ENCODE measurements around the gene SUPT5H.

Gene SUPT5H

DNA sequence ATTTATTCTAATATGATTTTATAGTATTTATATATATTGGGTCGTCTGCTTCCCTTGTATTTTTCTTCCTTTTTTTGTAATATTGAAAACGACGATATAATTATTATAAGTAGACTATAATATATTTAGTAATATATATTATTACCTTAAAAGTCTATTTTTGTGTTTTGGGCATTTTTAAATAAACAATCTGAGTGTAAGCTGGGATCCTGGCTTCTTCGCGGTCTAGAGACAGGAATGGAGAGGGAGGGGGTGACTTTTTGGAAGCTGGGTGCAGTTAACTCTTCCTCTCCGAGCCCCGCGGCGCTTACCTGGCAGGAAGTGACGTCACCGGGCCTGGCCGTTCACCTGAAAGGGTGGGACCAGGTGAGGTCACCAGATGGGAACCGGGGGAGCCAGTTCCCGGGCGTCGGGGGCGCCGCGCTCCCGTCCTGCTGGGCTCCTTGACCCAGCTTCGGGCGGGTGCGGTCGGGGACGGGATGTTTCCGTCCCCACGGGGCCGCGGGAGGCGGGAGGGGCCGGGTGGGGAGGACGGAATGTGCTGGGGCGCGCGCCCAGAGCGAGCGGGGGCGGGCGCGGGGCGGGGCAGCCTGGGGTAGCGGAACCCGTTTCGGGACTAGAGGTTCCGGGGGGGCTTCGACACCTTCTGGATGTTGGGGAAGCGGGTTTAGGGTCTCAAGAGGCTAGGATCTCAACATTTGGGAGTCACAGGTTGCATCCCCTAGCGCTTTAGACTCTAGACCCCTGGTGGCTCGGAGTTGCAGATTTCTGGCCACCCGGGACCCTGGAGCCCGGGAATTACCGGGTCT, 36.0 kb upstream of the SUPT5H start:
- peak; percentile 84 to 89 for DNase-seq

DNA sequence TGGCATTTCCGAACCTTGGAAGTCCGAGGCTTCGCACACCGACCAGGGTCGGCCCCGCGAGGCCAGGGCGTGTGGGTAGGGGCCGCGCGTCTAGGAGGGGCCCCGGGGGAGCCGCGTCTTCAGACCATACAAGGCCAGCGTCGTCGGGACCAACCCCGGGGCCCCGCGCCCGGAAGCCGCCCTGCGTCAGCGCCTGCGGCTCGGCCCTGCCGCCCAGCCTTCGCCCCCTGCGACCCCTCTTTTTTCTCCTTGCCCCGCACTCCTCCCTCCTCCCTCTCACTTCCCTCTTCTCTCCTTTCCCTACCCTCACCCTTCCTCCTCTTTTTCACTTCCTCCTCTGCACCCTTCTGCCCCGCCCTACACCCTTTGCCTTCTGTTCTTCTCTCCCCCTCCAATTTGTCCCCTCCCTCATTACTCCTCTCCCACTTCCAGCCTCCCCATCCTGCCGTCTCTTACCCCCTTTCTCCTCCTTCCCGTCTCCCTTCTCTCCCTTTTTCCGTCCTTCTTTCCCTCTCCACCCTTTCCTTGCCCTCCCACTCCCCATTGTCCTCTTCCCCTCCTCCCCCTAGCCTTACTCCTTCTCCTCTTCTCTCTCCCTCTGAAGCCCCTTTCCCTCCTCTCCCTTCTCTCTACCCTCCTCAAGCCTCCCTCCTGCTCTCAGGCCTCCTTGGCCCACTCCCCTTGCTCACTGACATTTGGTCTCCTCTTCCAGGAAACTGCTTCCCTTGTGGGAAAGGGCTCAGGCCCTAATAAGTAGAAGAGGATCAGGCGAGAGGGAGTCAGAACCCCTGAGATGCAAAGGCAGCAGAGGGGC, 35.2 kb upstream of the SUPT5H start:
- DNase-seq, result peak; percentile 52 to 60

DNA sequence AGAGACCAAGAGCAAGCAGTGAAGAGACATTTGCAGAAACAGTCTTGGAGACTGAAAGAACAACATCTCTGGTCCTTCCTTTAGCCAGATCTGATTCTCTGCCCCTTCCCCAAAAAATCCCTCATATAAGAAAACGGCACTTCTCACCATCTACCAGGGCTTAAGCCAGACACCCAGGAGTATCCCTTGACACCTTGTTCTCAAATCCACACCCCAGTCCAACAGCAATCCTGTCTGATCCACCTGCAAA, 34.6 kb upstream of the SUPT5H start:
- no peak for DNase-seq

- DNase-seq, result no peak
Observed at GRCh38 chr19:39411081-39411831, 34.1 kb upstream of the SUPT5H start.

GRCh38 chr19:39411832-39412099, 33.6 kb upstream of the SUPT5H start:
- peak; percentile 90 to 96 for DNase-seq

- DNase-seq, result peak; percentile 96 to 98
Observed at GRCh38 chr19:39412100-39412866, 33.1 kb upstream of the SUPT5H start, which contains the start of gene PLEKHG2. PLEKHG2 (plus strand) TSS chr19:39412669; CDS start chr19:39414087, 1,418 bp downstream.

GRCh38 chr19:39412867-39413271, 32.5 kb upstream of the SUPT5H start:
- no peak for DNase-seq

- peak in 1 of 2 donors; percentile 47 for DNase-seq
Observed at GRCh38 chr19:39413272-39413910, 32.0 kb upstream of the SUPT5H start.

GRCh38 chr19:39413911-39414608, 31.3 kb upstream of the SUPT5H start:
- no peak for DNase-seq

DNA sequence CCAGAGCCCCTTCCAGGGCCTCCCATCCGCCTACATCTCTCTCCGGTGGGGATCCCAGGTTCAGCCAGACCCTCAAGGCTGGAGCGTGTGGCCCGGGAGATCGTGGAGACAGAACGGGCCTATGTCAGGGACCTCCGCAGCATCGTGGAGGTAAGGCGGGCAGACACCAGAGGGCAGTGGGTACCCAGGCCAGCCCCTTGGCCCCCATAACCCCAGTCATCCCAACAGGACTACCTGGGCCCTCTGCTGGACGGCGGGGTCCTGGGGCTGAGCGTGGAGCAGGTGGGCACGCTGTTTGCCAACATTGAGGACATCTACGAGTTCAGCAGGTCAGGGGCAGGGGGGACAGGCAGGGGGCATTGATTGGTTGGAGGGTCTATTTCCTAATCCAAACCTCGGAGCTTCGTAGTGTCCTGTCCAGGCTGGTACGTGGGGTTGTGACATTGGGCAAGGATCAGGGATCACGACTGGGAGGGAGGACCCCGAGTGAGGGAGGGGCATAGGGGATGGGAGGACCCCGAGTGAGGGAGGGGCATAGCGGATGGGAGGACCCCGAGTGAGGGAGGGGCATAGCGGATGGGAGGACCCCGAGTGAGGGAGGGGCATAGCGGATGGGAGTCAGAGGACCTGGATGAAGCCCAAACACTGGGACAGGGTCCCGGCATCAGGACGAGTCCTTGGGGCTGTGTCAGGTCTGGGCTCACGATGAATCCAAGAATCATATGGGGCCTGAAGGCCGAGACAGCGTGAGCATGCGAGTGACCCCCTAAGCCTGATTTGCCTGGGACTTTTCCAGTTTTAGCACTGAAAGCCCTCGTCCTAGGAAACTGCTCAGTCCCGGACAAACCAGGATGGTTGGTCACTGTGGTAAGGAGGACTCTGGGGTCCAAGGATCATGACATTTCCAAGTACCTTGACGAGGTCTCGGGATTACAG, 30.0 kb upstream of the SUPT5H start:
- no peak for DNase-seq

GRCh38 chr19:39416152-39417120, 28.9 kb upstream of the SUPT5H start:
- no peak for DNase-seq

GRCh38 chr19:39417463-39418181, 27.8 kb upstream of the SUPT5H start:
- DNase-seq, result no peak

DNA sequence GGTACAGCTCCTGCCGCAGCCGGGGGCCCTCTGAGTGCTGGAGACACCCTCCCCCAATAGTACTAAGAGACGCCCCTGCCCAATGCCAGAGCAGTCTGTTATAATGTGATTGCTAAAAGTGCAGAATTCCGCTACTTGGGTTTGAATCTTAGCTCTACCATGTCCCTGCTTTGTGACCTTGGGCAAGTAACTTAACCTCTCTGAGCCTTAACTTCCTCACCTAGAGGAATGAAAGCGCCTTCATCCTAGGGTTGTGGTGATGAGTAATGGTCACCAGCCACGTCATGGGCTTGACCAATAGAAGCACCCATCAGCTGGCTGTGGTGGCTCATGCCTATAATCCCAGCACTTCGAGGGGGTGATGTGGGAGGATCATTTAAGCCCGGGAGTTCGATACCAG, 26.4 kb upstream of the SUPT5H start:
- DNase-seq, result no peak

- no peak for DNase-seq
Observed at GRCh38 chr19:39420769-39421168, 24.6 kb upstream of the SUPT5H start.

GRCh38 chr19:39422020-39422419, 23.4 kb upstream of the SUPT5H start:
- no peak for DNase-seq

DNA sequence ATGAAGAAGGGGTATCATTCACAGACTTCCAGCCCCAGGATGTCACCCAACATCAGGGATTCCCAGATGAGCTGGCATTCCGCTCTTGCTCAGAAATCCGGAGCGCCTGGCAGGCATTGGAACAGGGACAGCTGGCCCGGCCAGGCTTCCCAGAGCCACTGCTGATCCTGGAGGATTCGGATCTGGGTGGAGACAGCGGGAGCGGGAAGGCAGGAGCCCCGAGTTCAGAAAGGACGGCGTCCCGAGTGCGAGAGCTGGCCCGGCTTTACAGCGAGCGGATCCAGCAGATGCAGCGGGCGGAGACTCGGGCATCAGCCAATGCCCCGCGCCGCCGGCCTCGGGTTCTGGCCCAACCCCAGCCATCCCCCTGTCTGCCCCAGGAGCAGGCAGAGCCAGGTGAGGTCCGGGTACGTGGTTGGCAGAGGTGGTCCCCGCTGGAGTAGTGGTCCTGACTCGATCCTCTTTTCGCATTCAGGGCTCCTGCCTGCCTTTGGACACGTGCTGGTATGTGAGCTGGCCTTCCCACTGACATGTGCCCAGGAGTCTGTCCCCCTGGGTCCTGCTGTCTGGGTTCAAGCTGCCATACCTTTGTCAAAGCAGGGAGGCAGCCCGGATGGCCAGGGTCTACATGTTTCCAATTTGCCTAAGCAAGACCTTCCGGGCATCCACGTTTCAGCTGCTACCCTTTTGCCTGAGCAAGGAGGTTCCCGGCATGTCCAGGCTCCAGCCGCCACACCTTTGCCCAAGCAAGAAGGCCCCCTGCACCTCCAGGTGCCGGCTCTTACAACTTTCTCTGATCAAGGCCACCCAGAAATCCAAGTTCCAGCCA, 21.9 kb upstream of the SUPT5H start:
- no peak for DNase-seq

GRCh38 chr19:39424934-39425333, 20.4 kb upstream of the SUPT5H start:
- DNase-seq, result no peak

DNA sequence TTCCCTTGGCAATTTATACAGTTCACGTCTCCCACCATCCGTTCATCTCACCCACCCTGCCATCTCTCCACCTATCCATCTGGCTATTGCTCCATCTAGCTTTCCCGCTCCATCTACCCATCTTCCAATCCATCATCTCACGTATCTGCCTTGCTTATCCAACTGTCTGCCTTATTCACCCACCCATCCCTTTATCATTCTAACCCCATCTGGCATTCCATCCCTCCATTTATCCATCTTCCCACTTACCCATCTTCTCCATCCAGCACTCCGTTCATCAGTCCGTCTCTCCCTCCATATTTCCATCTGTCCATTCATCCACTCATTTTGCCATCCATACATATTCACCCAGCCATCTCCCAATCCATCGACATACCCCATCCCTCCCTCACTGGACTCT, 19.6 kb upstream of the SUPT5H start:
- DNase-seq, result no peak
